Fibroblast of skin of scalp (primary cell): ENCODE data around the gene CMIP.
A peak's percentile ranks its signal among the peaks of the same experiment; 100 is the strongest.

Experiments used
- DNase-seq: peaks from one replicate; pipeline ENCODE4 v3.0.0-alpha.2; 2013

CMIP gene

DNA sequence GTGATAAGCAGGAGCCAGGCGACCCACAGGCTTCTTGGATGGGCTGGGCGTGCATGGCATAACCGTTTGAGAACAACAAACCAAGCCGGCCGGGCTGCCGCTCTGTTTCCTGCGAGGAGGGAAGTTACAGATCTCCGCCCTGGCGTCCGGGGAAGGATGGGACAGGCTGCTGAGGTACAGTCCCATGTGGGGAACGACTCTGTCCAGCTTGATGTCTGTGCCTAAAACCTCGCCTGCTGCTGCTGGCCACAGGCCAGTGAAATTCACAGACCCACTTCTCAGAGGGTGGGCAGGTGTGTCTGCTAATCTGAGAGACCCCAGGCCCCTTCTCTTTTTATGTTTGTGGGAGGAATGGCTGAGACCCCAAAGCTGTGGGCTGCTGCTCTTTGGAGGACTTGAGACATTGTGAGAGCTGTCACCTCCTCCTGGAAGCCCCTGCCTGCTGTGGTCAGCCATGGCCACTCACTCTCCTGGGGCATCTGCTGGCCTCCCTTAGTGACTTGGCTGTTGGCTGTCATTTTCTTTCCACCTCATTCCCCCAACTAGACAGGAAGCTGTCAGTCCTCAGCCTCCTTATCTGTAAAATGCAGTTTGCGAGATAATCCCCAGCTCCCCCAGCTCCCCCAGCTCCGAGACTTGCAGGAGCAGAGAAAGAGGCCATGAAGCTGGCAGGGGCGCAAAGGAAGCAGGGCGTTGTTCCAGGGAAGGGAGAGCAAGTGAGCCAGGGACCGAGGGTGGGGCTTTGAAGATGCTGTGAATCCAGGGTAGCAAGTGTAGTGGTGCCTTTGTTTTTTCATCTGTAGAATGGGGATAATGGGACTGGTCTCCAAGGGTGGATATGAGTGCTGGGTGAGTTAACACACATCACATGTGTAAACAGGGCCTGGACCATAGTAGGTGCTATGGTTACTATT, 51.0 kb downstream of the CMIP start:
- no peak for DNase-seq

DNA sequence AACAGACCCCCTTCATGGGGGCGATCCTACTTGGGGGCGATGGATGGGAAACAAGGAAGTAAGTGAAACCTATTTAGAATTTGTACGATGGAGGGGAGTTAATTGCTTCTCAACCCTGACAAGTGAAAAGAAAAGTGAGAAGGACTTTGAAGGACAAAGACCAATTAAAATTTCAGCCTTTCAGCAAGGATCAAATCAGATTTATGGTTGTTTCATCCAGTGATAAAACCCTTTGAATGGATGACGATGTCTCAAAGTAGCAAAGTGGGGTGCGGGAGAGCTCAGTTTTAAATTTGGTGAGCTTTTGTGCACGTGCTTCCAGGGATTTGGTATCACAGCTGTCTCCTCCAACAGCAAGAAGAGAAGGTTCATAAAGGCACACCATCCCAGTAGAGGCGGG, 51.7 kb downstream of the CMIP start:
- DNase-seq, result no peak

DNA sequence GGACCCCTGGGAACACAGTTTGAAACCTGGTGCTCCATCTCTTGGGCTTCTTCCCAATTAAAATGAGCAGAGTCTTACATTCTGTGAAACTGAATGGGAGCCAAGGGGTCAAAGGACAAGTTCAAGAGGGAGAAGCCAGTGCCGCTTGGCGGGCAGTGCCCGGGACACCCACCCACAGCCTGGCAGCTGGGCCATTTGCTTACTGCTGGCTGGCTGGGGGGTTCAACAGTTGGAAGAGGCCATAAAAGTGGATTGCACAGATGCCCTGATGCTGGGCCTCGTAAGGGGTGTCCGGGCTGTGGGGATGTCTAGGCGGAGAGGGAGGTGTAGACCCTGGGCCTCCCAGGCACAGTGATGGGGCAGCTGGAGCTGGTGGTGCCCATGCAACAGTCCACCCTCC, 52.1 kb downstream of the CMIP start:
- DNase-seq, result no peak

DNA sequence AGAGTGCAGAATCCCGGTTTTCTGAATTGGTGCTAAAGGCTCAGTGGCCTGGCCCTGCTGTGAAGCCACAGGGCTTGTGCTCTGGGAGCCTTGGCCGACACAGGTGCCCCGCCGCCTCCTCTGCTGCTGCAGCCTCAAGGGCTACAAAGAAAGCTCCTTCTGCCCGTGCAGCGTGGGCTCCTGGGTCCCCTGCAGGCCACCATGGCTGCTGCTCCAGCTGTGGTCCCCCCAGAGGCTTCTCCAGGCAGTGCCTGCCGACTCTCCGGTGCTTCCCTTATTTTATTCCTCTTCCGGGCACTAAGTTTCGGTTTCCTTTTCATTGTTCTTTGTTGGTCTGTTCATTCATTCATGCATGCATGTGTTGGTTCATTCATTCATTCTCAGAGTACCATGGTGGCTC, 53.1 kb downstream of the CMIP start:
- no peak for DNase-seq

DNA sequence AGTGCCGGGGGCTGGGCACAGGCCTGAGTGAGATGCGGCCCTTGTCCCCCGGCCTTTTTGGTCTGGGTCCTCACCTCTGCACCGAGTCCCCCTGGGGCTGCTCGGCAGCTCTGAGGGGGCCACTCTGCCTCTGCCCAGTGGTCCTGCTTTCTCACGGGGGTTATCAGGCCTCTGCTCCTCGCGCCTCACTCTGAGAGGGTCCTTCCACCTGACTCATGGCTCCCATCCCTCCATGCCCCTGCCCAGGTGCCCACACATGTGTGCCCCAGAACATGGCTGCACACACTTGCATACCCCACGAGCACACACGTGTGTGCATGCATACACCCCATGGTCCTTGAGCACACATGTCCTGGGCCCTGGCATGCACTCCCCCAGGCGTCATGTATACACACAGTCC, 53.7 kb downstream of the CMIP start:
- DNase-seq, result no peak

DNA sequence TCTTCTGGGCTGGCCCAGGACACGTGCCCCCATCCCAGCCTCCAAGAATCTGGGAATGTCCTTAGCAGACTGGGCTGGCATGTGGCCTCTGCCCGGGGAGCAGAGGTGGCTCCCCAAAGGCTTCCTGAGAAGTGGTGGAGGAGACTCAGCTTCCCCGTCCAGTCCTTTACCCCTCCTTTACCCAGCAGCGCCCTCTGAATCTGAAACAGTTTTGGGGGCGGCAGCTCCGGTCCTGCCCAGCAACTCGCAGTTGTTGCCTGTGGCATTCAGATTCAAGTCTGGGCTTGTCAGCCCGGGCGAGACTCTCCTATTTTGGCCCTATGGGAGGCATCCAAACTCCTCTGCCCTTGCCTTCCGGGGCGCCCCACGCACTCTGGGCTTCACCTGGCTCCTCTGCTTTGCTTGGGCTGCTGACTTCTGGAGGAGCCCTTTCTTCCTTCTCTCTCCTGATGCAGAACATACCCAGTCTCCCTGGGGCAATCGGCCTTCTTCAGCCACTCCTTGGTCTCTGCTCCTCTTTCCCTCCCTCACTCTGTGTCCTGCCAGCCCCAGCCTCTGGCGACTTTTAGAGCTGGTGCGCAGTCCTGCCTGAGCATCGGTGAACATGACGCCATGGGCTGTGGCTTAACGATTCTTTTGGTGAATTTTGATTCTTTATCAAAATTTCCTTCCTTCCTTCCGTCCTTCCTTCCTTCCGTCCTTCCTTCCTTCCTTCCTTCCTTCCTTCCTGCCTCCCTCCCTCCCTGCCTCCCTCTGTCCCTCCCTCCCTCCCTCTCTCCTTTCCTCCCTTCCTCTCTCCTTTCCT, 55.2 kb downstream of the CMIP start:
- no peak for DNase-seq

DNA sequence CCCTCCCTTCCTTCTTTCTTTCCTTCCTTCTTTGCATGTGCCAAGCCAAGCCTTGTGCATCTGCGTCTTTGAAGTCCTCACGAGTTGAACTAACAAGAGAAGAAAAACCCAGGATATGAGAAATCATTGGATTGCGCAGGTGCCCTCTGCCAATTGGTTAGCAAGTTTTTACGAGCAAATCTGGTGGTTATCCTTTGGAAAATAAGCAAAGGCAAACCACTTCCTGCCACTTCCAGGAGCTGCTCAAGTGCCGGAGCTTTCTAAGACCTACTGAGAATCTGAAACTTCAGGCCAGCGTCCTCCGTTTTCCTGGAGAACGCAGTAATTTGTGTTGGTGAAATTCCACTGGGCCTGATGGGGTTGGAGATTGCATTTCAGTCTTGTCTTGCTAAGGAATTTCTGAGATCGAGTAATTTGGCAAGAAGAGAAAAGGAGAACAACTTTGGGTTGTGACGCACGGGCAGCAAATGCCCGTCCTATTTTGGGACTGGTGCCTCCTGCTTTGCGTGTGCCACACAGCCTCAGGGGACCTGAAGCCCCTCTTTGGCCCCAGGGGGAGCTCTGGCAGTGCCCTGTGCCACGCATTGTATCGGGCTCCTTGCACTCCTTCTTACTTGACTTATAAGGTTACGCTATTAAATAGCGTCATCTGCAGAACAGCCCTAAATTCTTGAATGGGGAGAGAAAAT, 56.4 kb downstream of the CMIP start:
- DNase-seq, result peak; percentile 37

DNA sequence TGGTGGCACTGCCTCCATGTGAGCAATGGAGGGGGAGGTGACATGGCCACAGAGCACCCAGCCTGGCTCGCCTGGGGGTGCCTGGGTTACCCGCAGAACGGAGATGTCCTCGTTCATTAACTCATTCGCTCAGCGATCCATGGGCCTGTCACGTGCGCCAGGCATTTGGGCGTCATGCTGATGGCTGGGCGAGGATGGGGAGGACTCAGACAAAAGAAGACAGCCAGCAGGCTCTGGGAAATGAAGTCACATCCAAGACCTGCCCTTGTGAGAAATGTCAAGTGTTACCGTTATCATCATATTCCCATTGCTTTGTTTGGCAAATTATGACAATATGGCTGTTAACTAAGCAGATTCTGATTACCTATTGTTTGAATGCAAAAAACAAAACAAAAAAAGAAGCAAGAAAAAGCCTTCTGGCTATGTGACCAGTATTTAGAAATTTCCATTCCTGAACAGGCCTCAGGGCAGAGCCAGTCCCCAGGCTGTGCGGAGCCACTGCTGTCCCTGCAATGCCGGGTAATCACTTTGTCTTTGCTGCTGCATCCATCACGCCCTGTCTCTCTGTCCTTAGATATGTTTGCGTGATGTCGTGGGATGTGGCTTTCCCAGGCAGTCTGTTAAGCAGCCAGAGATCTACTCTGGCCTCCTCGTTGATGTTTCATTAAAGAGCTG, 57.9 kb downstream of the CMIP start:
- DNase-seq, result no peak

DNA sequence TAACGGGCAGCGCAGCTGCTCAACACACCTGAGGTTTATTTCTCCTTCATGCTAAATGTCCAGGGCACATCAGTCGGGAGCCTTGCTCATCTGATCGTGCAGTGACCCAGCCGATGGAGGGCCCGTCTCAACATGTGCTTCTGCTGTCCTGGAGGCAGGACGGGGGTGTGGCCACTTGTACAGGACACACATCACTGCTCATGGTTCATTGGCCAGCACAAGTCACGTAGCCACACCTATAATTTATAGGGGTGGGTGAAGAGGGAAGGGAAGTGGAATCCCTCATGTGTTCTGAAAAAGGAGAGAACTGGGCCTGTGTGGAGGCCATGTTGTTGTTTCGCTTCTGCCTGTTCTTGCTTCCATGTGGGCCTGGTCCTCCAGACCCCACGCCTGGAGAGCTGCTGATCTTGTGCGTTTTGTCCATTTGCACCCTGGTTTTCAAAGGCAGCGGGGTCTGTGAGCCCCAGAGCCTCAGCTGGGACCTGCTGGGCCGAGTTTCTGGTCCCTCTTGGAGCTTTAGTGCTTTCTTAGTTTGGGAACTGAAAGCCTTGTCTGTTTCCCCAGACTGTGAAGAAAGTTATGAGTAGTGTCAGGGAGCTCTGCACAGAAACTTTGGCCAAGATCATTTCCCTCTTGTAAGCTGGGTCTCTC, 60.5 kb downstream of the CMIP start:
- no peak for DNase-seq

DNA sequence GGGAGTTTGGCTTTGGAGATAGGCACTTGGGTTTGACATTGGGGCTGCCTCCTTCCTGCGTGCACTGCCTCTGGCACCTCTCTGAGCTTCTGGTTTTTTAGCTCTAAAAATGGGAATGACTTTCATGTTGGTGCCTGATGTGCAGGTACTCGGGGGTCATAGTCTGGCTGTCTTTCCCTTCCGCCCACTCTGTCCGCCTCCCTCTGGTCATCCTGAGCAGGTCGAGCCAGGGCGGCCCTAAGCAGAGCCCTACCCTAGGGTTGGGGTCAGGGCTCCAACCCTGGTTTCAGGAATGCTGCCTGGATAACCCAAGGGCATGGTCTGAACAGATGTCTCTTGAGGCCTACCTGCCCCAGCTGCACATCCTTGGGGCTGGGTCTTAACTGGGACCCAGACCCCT, 64.8 kb downstream of the CMIP start:
- no peak for DNase-seq

DNA sequence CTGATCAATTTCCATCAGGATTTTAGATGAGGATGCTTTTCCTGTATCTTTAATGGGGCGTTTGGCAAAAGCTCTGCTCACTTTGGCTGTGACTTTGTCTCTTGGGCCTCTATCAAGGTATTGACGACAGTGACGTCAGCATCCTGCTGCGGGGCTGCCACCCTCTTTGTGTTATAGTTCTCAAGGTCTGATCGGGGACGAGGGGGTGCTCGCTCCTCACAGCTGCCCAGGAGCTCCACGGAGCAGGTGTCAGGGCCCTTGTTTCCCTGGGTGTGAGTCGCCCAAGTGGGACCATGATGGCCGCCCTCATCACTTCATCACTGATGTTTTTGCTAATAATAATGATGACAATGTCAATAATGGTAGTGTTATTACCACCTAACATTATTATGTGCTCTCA, 65.4 kb downstream of the CMIP start:
- DNase-seq, result no peak

DNA sequence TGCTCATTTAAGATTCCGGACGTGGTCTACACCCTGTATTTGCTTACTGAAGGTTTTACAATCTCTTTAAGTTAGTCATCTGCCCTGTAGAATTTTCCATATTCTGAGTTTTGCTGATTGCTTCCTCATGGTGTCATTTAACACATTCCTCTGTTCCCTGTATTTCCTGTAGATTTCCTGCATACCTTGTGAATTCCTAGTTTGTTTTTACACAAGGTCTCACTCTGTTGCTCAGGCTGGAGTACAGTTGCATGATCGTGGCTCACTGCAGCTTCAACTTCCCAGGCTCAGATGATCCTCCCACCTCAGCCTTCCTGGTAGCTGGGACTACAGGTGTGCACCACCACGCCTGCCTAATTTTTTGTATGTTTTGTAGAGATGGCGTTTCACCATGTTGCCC, 66.8 kb downstream of the CMIP start:
- peak; percentile 91 for DNase-seq

DNA sequence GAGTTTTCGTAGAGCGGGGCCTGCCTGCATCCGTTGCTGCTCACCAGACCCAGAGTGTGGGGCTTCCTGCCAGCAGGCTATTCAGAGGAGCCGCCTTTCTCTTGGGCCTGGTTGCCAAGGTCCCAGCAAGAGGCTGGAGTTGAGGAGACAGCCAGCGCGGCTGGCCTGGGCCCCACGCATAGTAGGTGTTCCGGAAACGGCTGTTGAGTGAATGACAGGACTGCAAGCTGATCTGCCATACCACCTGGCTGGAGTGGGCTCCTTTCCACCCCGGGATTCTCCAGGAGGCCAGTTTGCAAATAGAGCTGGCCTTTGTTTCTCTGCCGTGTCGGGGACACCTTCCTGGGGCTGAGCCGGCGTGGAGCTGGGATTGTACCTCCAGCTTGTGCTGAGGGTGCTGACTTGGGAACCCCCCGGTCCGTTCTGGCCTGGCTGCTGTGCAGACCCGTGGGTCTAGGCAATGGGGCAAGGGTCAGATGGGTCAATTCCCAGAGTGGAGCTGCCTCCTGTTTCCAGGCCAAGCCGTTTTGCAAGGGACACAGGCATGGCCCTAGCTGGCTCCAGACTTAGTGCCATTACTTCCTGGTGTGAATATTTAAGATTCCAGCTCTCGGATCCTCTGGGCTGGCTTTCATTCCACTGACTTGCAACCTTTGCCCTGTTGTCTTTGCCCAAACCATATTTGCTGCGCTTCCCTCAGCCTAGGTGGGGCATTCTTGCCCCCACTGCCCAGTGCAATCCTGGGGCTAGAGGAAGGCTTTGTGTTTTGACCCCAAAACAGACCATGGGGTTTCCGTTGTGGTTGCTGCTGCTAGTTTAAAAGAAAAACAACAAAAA, 68.8 kb downstream of the CMIP start:
- peak; percentile 36 for DNase-seq

DNA sequence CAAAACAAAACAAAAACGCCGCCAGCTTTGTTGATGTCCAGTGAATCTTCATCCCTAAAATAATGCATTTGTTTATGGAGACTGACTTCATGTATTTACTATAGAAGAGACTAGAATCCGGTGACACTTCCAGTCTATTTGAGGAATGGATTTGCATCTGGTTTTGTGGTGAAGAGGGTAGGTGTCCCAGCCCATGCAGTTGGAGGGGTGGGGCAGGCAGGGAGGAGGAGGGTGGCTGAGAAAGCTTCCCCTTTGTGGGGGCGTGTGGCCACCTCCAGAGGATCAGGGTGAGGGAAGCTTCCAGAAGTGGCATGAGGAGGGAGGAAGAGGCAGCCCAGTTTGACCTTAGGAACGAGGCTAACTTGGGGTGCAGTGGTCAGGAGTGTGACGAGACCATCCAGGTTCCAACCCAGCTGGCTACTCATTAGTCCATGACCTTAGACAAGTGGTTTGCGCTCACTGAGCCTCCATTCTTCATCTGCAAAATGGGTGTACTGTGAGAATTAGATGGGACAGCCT, 69.5 kb downstream of the CMIP start:
- no peak for DNase-seq

DNA sequence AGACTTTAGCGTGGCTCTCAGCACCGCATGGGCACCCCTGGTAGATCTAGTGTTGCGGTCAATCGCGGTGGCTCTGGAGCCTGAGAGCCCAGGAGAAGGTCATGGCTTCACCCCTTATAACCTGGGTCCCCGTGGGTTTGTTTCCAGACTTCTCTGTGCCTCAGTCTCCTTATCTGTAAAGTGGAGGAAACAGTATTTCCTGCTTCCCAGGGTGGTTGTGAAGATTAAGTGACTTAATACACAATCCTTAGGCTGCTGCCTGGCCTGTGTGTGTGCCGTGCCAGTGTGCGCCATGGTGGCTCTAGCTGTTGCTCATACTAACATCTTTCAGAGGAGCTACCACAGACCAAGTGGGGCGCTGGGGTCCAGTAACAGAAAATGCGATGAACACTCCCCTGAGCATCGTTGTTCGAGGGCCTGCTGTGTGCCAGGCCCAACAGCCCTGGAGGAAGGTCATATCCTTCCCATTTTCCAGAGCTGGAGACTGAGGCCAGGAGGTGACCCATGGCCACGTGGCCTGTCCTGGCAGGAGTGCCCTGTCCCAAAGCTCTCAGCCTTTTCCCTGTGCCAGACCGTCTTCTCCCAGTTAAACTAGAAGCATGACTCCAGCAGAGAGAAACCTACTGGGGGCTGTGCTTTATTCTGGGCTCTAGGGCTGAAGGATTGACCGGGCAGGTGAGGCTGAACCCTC, 70.1 kb downstream of the CMIP start:
- no peak for DNase-seq

DNA sequence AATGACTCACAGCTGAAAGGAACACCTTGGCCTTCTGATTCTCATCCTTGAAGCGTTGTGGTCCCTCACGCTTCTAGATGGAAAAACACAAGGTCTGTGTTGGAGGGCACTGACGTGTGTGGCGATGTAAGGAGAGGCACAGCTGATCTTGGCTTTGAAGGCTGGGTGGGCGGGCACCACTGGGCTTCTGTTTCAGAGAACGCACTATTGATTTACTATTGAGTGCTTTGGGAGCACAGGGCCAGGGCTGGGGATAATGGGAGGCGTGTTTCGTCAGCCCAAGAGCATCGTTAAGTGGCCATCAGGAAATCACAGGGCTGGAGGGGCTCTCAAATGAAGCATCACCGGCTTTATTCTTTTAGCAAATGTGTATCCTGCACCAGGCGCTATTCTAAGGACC, 70.7 kb downstream of the CMIP start:
- DNase-seq, result no peak

DNA sequence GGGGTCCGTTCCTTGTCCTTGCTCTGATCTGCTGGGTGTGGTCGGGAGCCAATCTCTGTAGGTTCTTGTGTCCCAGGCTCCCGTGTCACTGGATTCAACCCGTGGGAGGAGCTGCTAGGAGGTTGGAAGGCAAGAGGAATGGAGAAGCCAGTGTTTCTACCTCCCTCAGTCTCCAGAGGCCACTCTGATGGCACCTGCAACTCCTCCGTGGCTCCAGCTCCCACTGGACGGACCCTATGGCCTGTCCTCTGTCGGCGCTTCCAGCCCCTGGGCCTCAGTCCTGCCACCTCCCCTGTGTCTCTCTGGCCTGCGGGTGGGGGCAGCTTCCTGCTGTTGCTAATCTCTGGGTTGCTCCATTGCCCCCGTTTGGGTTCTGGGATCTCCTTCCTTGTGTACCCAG, 71.1 kb downstream of the CMIP start:
- no peak for DNase-seq

DNA sequence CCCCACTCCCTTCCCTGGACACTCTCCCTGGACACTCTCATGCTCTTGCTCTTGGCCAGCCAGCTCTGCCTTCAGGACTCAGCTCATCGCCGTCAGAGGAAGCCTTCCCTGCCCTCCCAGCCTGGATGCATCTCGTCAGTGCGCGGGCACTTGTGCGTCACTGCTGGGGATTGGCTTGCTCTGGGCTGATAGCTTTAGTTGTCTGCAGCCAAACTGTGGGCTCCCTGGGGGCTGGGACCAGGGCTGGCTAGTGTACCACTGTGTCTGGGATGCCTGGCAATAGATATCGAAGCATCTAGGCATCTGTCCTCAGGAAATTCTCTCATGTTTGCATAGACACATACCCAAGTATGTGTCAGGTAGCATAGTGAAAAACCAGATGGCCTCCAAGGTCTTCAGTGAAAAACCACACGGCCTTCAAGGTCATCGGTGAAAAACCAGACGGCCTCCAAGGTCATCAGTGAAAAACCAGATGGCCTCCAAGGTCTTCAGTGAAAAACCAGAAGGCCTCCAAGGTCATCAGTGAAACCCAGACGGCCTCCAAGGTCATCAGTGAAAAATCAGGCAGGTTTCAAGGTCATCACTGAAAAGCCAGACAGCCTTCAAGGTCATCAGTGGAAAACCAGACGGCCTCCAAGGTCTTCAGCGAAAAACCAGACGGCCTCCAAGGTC, 72.0 kb downstream of the CMIP start:
- no peak for DNase-seq

DNA sequence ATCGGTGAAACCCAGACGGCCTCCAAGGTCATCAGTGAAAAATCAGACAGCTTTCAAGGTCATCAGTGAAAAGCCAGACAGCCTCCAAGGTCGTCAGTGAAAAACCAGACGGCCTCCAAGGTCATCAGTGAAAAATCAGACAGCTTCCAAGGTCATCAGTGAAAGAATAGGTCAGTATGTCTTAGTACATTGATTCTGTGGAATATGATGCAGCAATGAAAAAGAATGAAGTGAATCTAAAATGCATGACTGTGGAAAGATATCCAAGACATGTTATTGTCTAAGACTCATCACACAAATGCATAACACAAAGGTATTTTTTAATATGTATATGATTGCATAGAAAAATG, 72.5 kb downstream of the CMIP start:
- no peak for DNase-seq
